Transverse colon (tissue), 4 donors: ENCODE data around the gene PFKFB2.

Experiments
- EP300 ChIP-seq: sonication (generic); formaldehyde crosslinking; IDR thresholded peaks from one replicate; pipeline ENCODE4 v1.6.1; 2017; ENCODE audit warnings: antibody characterized with exemption, low read depth
- POLR2A ChIP-seq: fragments of 450-650 bp; IDR thresholded peaks from one replicate; pipeline ENCODE4 v1.6.1; 2016; ENCODE audit warnings: antibody characterized with exemption, mild to moderate bottlenecking, moderate library complexity
- POLR2AphosphoS5 ChIP-seq, 3 donors: sonication (generic); formaldehyde crosslinking; IDR thresholded peaks; one replicate each; pipeline ENCODE4 v1.6.1; 2016; ENCODE audit warnings: antibody characterized with exemption in 3 of 3
- TF ChIP-seq, protein P1 (sequence below), 5 experiments: fragments of 200-600 bp in 3 of 5; fragments of 450-650 bp in 2 of 5; sonication (generic) in 3 of 5; IDR thresholded peaks; 1 replicate in 2 of 5; 2 replicates in 3 of 5; pipeline ENCODE4 v1.5.1; 2016 to 2017; ENCODE audit warnings: antibody characterized with exemption in 5 of 5, inconsistent platforms in 3 of 5, mild to moderate bottlenecking in 2 of 5, moderate library complexity in 1 of 5

DNA sequence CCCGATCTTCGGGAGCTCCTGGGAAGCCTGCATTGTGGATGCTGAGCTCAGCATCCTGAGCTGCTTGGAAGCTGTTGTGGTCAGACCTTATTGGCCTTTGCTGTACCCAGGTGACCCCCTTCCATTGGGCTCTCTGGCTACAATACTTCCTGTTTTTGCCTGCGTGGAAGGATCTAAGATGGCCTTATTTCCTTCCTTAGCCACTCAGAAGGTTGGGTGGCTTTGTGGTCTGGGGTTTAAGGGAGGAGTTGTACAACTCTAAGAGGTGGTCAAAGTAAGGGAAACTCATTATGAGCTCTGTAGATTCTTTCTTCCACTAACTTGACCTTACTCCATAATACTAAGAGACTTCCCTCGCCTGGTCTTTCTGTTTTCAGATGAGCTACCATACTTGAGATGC lies 17.7 kb downstream of the PFKFB2 start:
- TF ChIP-seq, protein P1, sequence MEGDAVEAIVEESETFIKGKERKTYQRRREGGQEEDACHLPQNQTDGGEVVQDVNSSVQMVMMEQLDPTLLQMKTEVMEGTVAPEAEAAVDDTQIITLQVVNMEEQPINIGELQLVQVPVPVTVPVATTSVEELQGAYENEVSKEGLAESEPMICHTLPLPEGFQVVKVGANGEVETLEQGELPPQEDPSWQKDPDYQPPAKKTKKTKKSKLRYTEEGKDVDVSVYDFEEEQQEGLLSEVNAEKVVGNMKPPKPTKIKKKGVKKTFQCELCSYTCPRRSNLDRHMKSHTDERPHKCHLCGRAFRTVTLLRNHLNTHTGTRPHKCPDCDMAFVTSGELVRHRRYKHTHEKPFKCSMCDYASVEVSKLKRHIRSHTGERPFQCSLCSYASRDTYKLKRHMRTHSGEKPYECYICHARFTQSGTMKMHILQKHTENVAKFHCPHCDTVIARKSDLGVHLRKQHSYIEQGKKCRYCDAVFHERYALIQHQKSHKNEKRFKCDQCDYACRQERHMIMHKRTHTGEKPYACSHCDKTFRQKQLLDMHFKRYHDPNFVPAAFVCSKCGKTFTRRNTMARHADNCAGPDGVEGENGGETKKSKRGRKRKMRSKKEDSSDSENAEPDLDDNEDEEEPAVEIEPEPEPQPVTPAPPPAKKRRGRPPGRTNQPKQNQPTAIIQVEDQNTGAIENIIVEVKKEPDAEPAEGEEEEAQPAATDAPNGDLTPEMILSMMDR (IDR thresholded peaks at IDR 0.05) = no peak
- TF ChIP-seq EP300 (no peak), POLR2AphosphoS5 (IDR thresholded peaks at IDR 0.05) (no peak), POLR2A (no peak)
